Activated naive CD4-positive, alpha-beta T cell treated with Interleukin-2 at 50 U/mL for 16 hours (primary cell): ENCODE results near the gene IGF1R.

Experiments used
- DNase-seq: peaks from one replicate; pipeline ENCODE4 v3.0.0-alpha.2; 2020

IGF1R gene

GRCh38 chr15:98754657-98755022 lies 106.3 kb downstream of the IGF1R start:
- DNase-seq: no peak

- no peak for DNase-seq
Measured at GRCh38 chr15:98755138-98755537, 106.8 kb downstream of the IGF1R start.

- DNase-seq: no peak
Measured at GRCh38 chr15:98755781-98756180, 107.4 kb downstream of the IGF1R start.

GRCh38 chr15:98758224-98758623 lies 109.9 kb downstream of the IGF1R start:
- DNase-seq: no peak

- DNase-seq: no peak
Measured at GRCh38 chr15:98759277-98759676, 110.9 kb downstream of the IGF1R start.

GRCh38 chr15:98760112-98760826 lies 111.9 kb downstream of the IGF1R start:
- DNase-seq: no peak

GRCh38 chr15:98760975-98761374 lies 112.6 kb downstream of the IGF1R start:
- no peak for DNase-seq

- DNase-seq: no peak
Measured at GRCh38 chr15:98763179-98763578, 114.8 kb downstream of the IGF1R start.

- DNase-seq: no peak
Measured at GRCh38 chr15:98764291-98764690, 116.0 kb downstream of the IGF1R start.

- DNase-seq: no peak
Measured at GRCh38 chr15:98765610-98766009, 117.3 kb downstream of the IGF1R start.

- no peak for DNase-seq
Measured at GRCh38 chr15:98767692-98768091, 119.4 kb downstream of the IGF1R start.

- DNase-seq: no peak
Measured at GRCh38 chr15:98769867-98770266, 121.5 kb downstream of the IGF1R start.

GRCh38 chr15:98770984-98771383 lies 122.6 kb downstream of the IGF1R start:
- DNase-seq: no peak

GRCh38 chr15:98771541-98771940 lies 123.2 kb downstream of the IGF1R start:
- no peak for DNase-seq

GRCh38 chr15:98772895-98773294 lies 124.6 kb downstream of the IGF1R start:
- DNase-seq: no peak

GRCh38 chr15:98773616-98774015 lies 125.3 kb downstream of the IGF1R start:
- DNase-seq: no peak

GRCh38 chr15:98774756-98775497 lies 126.6 kb downstream of the IGF1R start:
- DNase-seq: no peak

GRCh38 chr15:98775498-98776230 lies 127.3 kb downstream of the IGF1R start:
- DNase-seq: no peak

- DNase-seq: no peak
Measured at GRCh38 chr15:98776607-98777281, 128.4 kb downstream of the IGF1R start.

- no peak for DNase-seq
Measured at GRCh38 chr15:98777426-98777825, 129.1 kb downstream of the IGF1R start.

- no peak for DNase-seq
Measured at GRCh38 chr15:98778263-98778959, 130.1 kb downstream of the IGF1R start.

GRCh38 chr15:98778960-98779359 lies 130.6 kb downstream of the IGF1R start:
- no peak for DNase-seq
